Peyer's patch (tissue), 4 donors: Measurements from ENCODE around the gene FAM20C. TPM values are rescaled to one million over a fixed set of nuclear protein-coding genes. Genes with fewer than 3 reads are reported as not detected.

Experiments used
- DNase-seq, 3 donors: peaks; one replicate each; pipeline ENCODE4 v3.0.0-alpha.2; 2017 to 2019
- H3K27ac ChIP-seq, 4 donors: fragments of 200-600 bp; sonication (generic); one replicate each; pipeline ENCODE4 v1.5.1; 2016 to 2019
- H3K27me3 ChIP-seq, 2 donors: fragments of 200-600 bp; sonication (generic); one replicate each; pipeline ENCODE4 v1.5.1; 2019
- H3K36me3 ChIP-seq, 3 donors: fragments of 200-600 bp; sonication (generic); one replicate each; pipeline ENCODE4 v1.5.1; 2016 to 2019
- H3K4me1 ChIP-seq, 4 donors: fragments of 200-600 bp; sonication (generic); one replicate each; pipeline ENCODE4 v1.5.1; 2016 to 2019
- H3K4me3 ChIP-seq, 4 donors: fragments of 200-600 bp; sonication (generic); 1 replicate in 3 of 4; 2 replicates in 1 of 4; pipeline ENCODE4 v1.5.1; 2016 to 2019; ENCODE audit warnings: mild to moderate bottlenecking in 1 of 4
- H3K9me3 ChIP-seq, 4 donors: fragments of 200-600 bp; sonication (generic); one replicate each; pipeline ENCODE4 v1.5.1; 2016 to 2019; ENCODE audit warnings: mild to moderate bottlenecking in 1 of 4
- CTCF ChIP-seq, 6 experiments: fragments of 450-650 bp in 4 of 6; fragments of 200-600 bp in 2 of 6; sonication (generic) in 1 of 6; IDR thresholded peaks; one replicate each; pipeline ENCODE4 v1.5.1; 2017 to 2019; ENCODE audit warnings: antibody characterized with exemption in 6 of 6, mild to moderate bottlenecking in 3 of 6, moderate library complexity in 1 of 6
- POLR2A ChIP-seq, 2 donors: fragments of 450-650 bp; IDR thresholded peaks; one replicate each; pipeline ENCODE4 v1.5.1; 2017; ENCODE audit warnings: antibody characterized with exemption in 2 of 2, mild to moderate bottlenecking in 2 of 2, moderate library complexity in 2 of 2
- total RNA-seq, 4 donors: library from RNA; depleted of rRNA; stranded (reverse); fragments of >200 nt; gene quantifications; one replicate each; pipeline ENCODE4 v1.1.0, GENCODE V29; 2016

FAM20C gene
- total RNA-seq, 4 donors from 2014 or later: 46.4 to 66.0 (median 53.8) TPM

GRCh38 chr7:197413-198335, 5.3 kb downstream of the FAM20C start:
- H3K4me3 ChIP-seq: no peak overlapping the region
- no peaks in the 10 kb centered on the region for H3K9me3 ChIP-seq
- DNase-seq: no peak
- H3K4me1 ChIP-seq: peaks cover 0 to 41% (median 2%) of the 10 kb centered on the region in 4 donors
- TF ChIP-seq CTCF (IDR thresholded peaks at IDR 0.05): no peak
- no peak for TF ChIP-seq POLR2A (IDR thresholded peaks at IDR 0.05)
- H3K36me3 ChIP-seq: peaks cover 0 to 68% (median 0%) of the 10 kb centered on the region in 3 donors
- no peak overlapping the region for H3K27ac ChIP-seq
- no peaks in the 10 kb centered on the region for H3K27me3 ChIP-seq

GRCh38 chr7:199483-200249, 7.3 kb downstream of the FAM20C start:
- H3K4me1 ChIP-seq: peaks cover 0 to 29% (median 0%) of the 10 kb centered on the region in 4 donors
- H3K36me3 ChIP-seq: peaks cover 0 to 71% (median 0%) of the 10 kb centered on the region in 3 donors
- H3K4me3 ChIP-seq: no peak overlapping the region
- DNase-seq: no peak
- H3K27me3 ChIP-seq: no peaks in the 10 kb centered on the region
- no peak overlapping the region for H3K27ac ChIP-seq
- TF ChIP-seq CTCF (IDR thresholded peaks at IDR 0.05) (no peak), POLR2A (IDR thresholded peaks at IDR 0.05) (no peak)
- no peaks in the 10 kb centered on the region for H3K9me3 ChIP-seq

GRCh38 chr7:200290-200689, 7.9 kb downstream of the FAM20C start:
- peaks cover 0 to 77% (median 0%) of the 10 kb centered on the region in 3 donors for H3K36me3 ChIP-seq
- no peak overlapping the region for H3K4me3 ChIP-seq
- no peaks in the 10 kb centered on the region for H3K9me3 ChIP-seq
- no peak overlapping the region for H3K27ac ChIP-seq
- no peaks in the 10 kb centered on the region for H3K27me3 ChIP-seq
- TF ChIP-seq CTCF (IDR thresholded peaks at IDR 0.05): peak in 1 of 6 experiments; percentile 28
- no peak for TF ChIP-seq POLR2A (IDR thresholded peaks at IDR 0.05)
- DNase-seq: no peak
- H3K4me1 ChIP-seq: peaks cover 0 to 23% (median 0%) of the 10 kb centered on the region in 4 donors

GRCh38 chr7:200704-201103, 8.3 kb downstream of the FAM20C start:
- H3K27ac ChIP-seq: no peak overlapping the region
- H3K27me3 ChIP-seq: no peaks in the 10 kb centered on the region
- H3K36me3 ChIP-seq: peaks cover 0 to 77% (median 0%) of the 10 kb centered on the region in 3 donors
- no peak overlapping the region for H3K4me3 ChIP-seq
- H3K9me3 ChIP-seq: no peaks in the 10 kb centered on the region
- no peak for DNase-seq
- peaks cover 0 to 19% (median 0%) of the 10 kb centered on the region in 4 donors for H3K4me1 ChIP-seq
- TF ChIP-seq CTCF (IDR thresholded peaks at IDR 0.05) (no peak), POLR2A (IDR thresholded peaks at IDR 0.05) (no peak)

GRCh38 chr7:204326-204725, 12.0 kb downstream of the FAM20C start:
- H3K36me3 ChIP-seq: peaks cover 0 to 59% (median 0%) of the 10 kb centered on the region in 3 donors

More at GRCh38 chr7:204326-204725, 12.0 kb downstream of the FAM20C start:
- TF ChIP-seq POLR2A (IDR thresholded peaks at IDR 0.05) (no peak), CTCF (IDR thresholded peaks at IDR 0.05) (no peak)
- Histone ChIP-seq H3K27ac (no peak overlapping the region), H3K4me3 (no peak overlapping the region), H3K4me1 (no peaks in the 10 kb centered on the region), H3K9me3 (no peaks in the 10 kb centered on the region), H3K27me3 (no peaks in the 10 kb centered on the region)
- DNase-seq: no peak
